GM12878 (cell line): ENCODE data around the gene TXNRD3.

Experiments
- FOS ChIP-seq: IDR thresholded peaks from 3 replicates; pipeline ENCODE4 v1.6.1; 2011; ENCODE audit warnings: borderline replicate concordance; ENCODE audit not compliant: insufficient read length; ENCODE audit errors: extremely low read depth
- HCFC1 ChIP-seq: fragments of 150-350 bp; IDR thresholded peaks from 2 replicates; pipeline ENCODE4 v1.6.1; 2014; ENCODE audit warnings: low read length
- NFIC ChIP-seq: IDR thresholded peaks from 2 replicates; pipeline ENCODE4 v1.6.1; 2012; ENCODE audit warnings: low read depth, mild to moderate bottlenecking, inconsistent platforms, low read length, moderate library complexity
- POLR2A ChIP-seq: IDR thresholded peaks from 2 replicates; pipeline ENCODE4 v1.6.1; 2011; ENCODE audit warnings: low read depth, mild to moderate bottlenecking, low read length
- POLR2AphosphoS5 ChIP-seq: IDR thresholded peaks from 2 replicates; pipeline ENCODE4 v1.6.1; 2011; ENCODE audit warnings: mild to moderate bottlenecking, low read length, inconsistent platforms
- RAD21 ChIP-seq: IDR thresholded peaks from 2 replicates; pipeline ENCODE4 v1.6.1; 2011; ENCODE audit warnings: mild to moderate bottlenecking, low read depth, low read length, moderate library complexity; ENCODE audit not compliant: insufficient read depth
- RELA ChIP-seq: fragments of 450-650 bp; IDR thresholded peaks from 2 replicates; pipeline ENCODE4 v1.8.0; 2014; ENCODE audit warnings: borderline replicate concordance; ENCODE audit not compliant: partially characterized antibody
- SIX5 ChIP-seq: IDR thresholded peaks from 2 replicates; pipeline ENCODE4 v1.6.1; 2011; ENCODE audit warnings: mild to moderate bottlenecking, low read depth, low read length, moderate library complexity; ENCODE audit not compliant: severe bottlenecking
- SMC3 ChIP-seq: IDR thresholded peaks from 2 replicates; pipeline ENCODE4 v1.6.1; 2011; ENCODE audit warnings: low read length, improper control_type of control experiment, borderline replicate concordance
- TCF7 ChIP-seq: IDR thresholded peaks from 2 replicates; pipeline ENCODE4 v1.6.1; 2014; ENCODE audit warnings: antibody characterized with exemption, borderline replicate concordance
- ZNF24 ChIP-seq: fragments of 450-650 bp; IDR thresholded peaks from 2 replicates; pipeline ENCODE4 v1.6.1; 2017; ENCODE audit warnings: antibody characterized with exemption, mild to moderate bottlenecking
- TF ChIP-seq, protein P1 (sequence below), 3 experiments: IDR thresholded peaks in 2 of 3; conservative IDR thresholded peaks in 1 of 3; 2 replicates each; pipeline ENCODE4 v1.5.1; 2011; ENCODE audit warnings: low read depth in 3 of 3, low read length in 3 of 3, mild to moderate bottlenecking in 3 of 3, control low read depth in 2 of 3, moderate library complexity in 2 of 3, inconsistent platforms in 1 of 3, mixed read lengths in 1 of 3; ENCODE audit not compliant: control insufficient read depth in 2 of 3, insufficient read depth in 1 of 3; ENCODE audit errors: extremely low read depth in 1 of 3
- TF ChIP-seq, protein P2 (sequence below): IDR thresholded peaks from 2 replicates; pipeline ENCODE4 v1.6.1; 2012; ENCODE audit warnings: low read depth, low read length, improper control_type of control experiment
- TF ChIP-seq, protein P3 (sequence below): IDR thresholded peaks from 2 replicates; pipeline ENCODE4 v1.6.1; 2011; ENCODE audit warnings: borderline replicate concordance, low read depth, mild to moderate bottlenecking, moderate library complexity, mixed read lengths, low read length; ENCODE audit not compliant: insufficient read depth; ENCODE audit errors: extremely low read length

DNA sequence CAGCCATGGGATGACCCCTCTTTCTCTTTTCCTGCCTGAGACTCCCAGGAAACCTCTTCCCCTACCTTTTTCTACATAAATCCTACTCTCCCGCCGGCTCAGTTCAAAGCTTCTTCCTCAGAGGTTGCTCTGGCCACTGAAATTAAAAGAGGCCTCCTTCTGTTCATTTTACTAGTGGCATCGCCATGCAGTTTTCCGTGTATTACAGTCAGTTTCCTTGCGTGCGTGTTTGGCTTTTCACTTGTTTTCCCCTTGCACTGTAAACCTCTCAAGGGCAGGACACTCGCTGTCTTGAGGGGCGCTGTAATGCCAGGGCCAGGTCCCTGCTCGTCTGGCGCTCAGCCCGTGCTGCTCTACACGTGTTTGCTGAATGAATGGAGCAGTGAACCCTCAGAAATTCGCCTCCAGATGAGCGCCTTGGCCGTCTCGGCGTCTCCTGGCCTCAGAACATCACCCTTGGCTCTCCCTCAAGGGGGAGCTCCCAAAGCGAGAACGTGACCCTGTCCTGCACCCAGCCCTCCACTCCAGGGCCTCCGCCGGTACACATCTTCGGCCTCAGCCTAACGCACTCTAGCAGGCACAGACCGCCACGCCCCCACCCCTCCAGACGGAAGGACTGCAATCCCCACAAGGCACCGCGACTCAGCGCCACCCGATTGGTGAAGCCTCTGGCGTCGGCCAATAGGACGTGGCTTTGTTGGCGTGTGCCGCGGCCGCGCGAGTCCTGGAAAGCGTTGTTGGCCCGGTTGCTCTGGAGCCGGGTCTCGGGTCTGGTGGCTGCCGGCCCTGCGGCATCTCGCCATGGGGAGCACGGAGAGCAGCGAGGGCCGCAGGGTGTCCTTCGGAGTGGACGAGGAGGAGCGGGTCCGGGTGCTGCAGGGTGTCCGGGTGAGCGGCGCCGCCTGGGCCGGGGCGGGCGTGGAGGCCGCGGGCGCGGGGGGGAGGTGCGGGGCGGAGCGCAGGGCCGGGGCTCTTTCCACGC, 48.9 kb upstream of the TXNRD3 start, which contains the start of gene CHCHD6:
- TF ChIP-seq NFIC, result no peak
- TF ChIP-seq SIX5, result peak; percentile 92
- TF ChIP-seq SMC3, result no peak
- TF ChIP-seq, protein P1, sequence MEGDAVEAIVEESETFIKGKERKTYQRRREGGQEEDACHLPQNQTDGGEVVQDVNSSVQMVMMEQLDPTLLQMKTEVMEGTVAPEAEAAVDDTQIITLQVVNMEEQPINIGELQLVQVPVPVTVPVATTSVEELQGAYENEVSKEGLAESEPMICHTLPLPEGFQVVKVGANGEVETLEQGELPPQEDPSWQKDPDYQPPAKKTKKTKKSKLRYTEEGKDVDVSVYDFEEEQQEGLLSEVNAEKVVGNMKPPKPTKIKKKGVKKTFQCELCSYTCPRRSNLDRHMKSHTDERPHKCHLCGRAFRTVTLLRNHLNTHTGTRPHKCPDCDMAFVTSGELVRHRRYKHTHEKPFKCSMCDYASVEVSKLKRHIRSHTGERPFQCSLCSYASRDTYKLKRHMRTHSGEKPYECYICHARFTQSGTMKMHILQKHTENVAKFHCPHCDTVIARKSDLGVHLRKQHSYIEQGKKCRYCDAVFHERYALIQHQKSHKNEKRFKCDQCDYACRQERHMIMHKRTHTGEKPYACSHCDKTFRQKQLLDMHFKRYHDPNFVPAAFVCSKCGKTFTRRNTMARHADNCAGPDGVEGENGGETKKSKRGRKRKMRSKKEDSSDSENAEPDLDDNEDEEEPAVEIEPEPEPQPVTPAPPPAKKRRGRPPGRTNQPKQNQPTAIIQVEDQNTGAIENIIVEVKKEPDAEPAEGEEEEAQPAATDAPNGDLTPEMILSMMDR (IDR thresholded peaks at IDR 0.05 in 2 of 3, conservative IDR thresholded peaks at IDR 0.05 in 1 of 3; ENCODE audit: control insufficient read depth in 2 of 3, extremely low read depth in 1 of 3, insufficient read depth in 1 of 3, low read depth in 3 of 3, low read length in 3 of 3), result 0 out of 6 replicates have a peak, but pooled peaks of 1 of the 3 experiments have one; percentile 7
- TF ChIP-seq HCFC1, result peak; percentile 98
- no peak for TF ChIP-seq RAD21
- TF ChIP-seq FOS, result peak; percentile 78
- no peak for TF ChIP-seq TCF7
- TF ChIP-seq, protein P2, sequence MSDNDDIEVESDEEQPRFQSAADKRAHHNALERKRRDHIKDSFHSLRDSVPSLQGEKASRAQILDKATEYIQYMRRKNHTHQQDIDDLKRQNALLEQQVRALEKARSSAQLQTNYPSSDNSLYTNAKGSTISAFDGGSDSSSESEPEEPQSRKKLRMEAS, result peak; percentile 61
- TF ChIP-seq POLR2A, result peak; percentile 31; the same call in 1 of the 2 replicates
- peak; percentile 28 for TF ChIP-seq RELA
- TF ChIP-seq, protein P3, sequence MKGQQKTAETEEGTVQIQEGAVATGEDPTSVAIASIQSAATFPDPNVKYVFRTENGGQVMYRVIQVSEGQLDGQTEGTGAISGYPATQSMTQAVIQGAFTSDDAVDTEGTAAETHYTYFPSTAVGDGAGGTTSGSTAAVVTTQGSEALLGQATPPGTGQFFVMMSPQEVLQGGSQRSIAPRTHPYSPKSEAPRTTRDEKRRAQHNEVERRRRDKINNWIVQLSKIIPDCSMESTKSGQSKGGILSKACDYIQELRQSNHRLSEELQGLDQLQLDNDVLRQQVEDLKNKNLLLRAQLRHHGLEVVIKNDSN, result no peak
- no peak for TF ChIP-seq ZNF24
- no peak for TF ChIP-seq POLR2AphosphoS5
